Smooth muscle cell (in vitro differentiated cells): ENCODE measurements around the gene TBC1D21. TPM values are rescaled to one million over a fixed set of nuclear protein-coding genes. Genes with fewer than 3 reads are reported as not detected.

ENCODE experiments used
- DNase-seq: peaks from one replicate; lab custom pipeline; 2025; ENCODE audit not compliant: unreplicated experiment; lab: John Stamatoyannopoulos, UW
- H2AFZ ChIP-seq: fragments of 200-600 bp; sonication (generic); 2 replicates; pipeline ENCODE4 v1.6.0; 2016; ENCODE audit warnings: antibody characterized with exemption, low read depth, mild to moderate bottlenecking
- H3F3A ChIP-seq: fragments of 200-600 bp; sonication (generic); 2 replicates; pipeline ENCODE4 v1.6.0; 2017; ENCODE audit warnings: antibody characterized with exemption, low read depth
- H3K27ac ChIP-seq: fragments of 200-600 bp; sonication (generic); 2 replicates; pipeline ENCODE4 v1.5.1; 2016; ENCODE audit warnings: low read depth, mild to moderate bottlenecking
- H3K27me3 ChIP-seq: fragments of 200-600 bp; sonication (generic); 2 replicates; pipeline ENCODE4 v1.6.1; 2016; ENCODE audit warnings: low read depth, mild to moderate bottlenecking
- H3K36me3 ChIP-seq: fragments of 200-600 bp; sonication (generic); 2 replicates; pipeline ENCODE4 v1.5.1; 2016; ENCODE audit warnings: low read depth
- H3K4me1 ChIP-seq: fragments of 200-600 bp; sonication (generic); 2 replicates; pipeline ENCODE4 v1.5.1; 2016; ENCODE audit warnings: low read depth
- H3K4me2 ChIP-seq: fragments of 200-600 bp; sonication (generic); 2 replicates; pipeline ENCODE4 v1.6.0; 2016; ENCODE audit warnings: mild to moderate bottlenecking
- H3K4me3 ChIP-seq: fragments of 200-600 bp; sonication (generic); 2 replicates; pipeline ENCODE4 v1.5.1; 2016; ENCODE audit warnings: mild to moderate bottlenecking
- H3K79me2 ChIP-seq: fragments of 200-600 bp; sonication (generic); 2 replicates; pipeline ENCODE4 v1.6.0; 2016; ENCODE audit warnings: low read depth, mild to moderate bottlenecking
- H3K9ac ChIP-seq: fragments of 200-600 bp; sonication (generic); 2 replicates; pipeline ENCODE4 v1.6.0; 2016; ENCODE audit warnings: low read depth
- H3K9me3 ChIP-seq: fragments of 200-600 bp; sonication (generic); replicated peaks from 2 replicates; pipeline ENCODE4 v1.5.1; 2016; ENCODE audit warnings: low read depth
- H4K20me1 ChIP-seq: fragments of 200-600 bp; sonication (generic); 2 replicates; pipeline ENCODE4 v1.6.0; 2016; ENCODE audit warnings: low read depth
- CTCF ChIP-seq: fragments of 200-600 bp; sonication (generic); IDR thresholded peaks from 2 replicates; pipeline ENCODE4 v1.5.1; 2017; ENCODE audit warnings: borderline replicate concordance, mild to moderate bottlenecking, antibody characterized with exemption; ENCODE audit not compliant: insufficient read depth, poor library complexity, severe bottlenecking
- WGBS: methylation state at CpG from one replicate; pipeline ENCODE4 v1.1.7; 2016; ENCODE audit warnings: low lambda C conversion rate; 5-methylcytosine and 5-hydroxymethylcytosine counted together
- polyA plus RNA-seq: library from polyadenylated mRNA; unstranded; fragments of >200 nt; fragmentation: Nextera tagmentation; extraction: Ambion mirVana; gene quantifications from 2 replicates; pipeline ENCODE4 v1.2.1, GENCODE V29; 2016
- total RNA-seq: library from RNA; depleted of rRNA; stranded (reverse); fragments of >200 nt; gene quantifications from 2 replicates; pipeline ENCODE4 v1.2.3, GENCODE V29; 2014

TBC1D21 gene
- total and polyA plus RNA-seq, 2 experiments from 2014 or later: not detected

GRCh38 chr15:73912030-73912596 is 38.7 kb downstream of the TBC1D21 start:
- Histone ChIP-seq H3K27ac (no peak overlapping the region), H3K9me3 (no peaks in the 10 kb centered on the region), H3K9ac (no peak overlapping the region), H3K79me2 (no peaks in the 10 kb centered on the region), H3F3A (no peaks in the 10 kb centered on the region), H3K4me3 (no peak overlapping the region), H2AFZ (no peak overlapping the region), H3K4me2 (no peak overlapping the region), H3K36me3 (peaks cover 4% of the 10 kb centered on the region), H4K20me1 (no peaks in the 10 kb centered on the region), H3K4me1 (no peaks in the 10 kb centered on the region), H3K27me3 (no peaks in the 10 kb centered on the region)
- TF ChIP-seq CTCF: no peak
- 82% methylated on average over 7 of the region's 7 CpGs for WGBS
- DNase-seq: no peak

- WGBS: 100% methylated on average over 3 of the region's 3 CpGs
- Histone ChIP-seq H3K9ac (no peak overlapping the region), H3K36me3 (peaks cover 4% of the 10 kb centered on the region), H3K4me3 (no peak overlapping the region), H3F3A (no peaks in the 10 kb centered on the region), H3K27me3 (no peaks in the 10 kb centered on the region), H3K79me2 (no peaks in the 10 kb centered on the region), H4K20me1 (no peaks in the 10 kb centered on the region), H3K4me1 (no peaks in the 10 kb centered on the region), H3K9me3 (no peaks in the 10 kb centered on the region), H3K27ac (no peak overlapping the region), H3K4me2 (no peak overlapping the region), H2AFZ (no peak overlapping the region)
- DNase-seq: no peak
- TF ChIP-seq CTCF: no peak
Measured at GRCh38 chr15:73914145-73914544, 40.8 kb downstream of the TBC1D21 start.

DNA sequence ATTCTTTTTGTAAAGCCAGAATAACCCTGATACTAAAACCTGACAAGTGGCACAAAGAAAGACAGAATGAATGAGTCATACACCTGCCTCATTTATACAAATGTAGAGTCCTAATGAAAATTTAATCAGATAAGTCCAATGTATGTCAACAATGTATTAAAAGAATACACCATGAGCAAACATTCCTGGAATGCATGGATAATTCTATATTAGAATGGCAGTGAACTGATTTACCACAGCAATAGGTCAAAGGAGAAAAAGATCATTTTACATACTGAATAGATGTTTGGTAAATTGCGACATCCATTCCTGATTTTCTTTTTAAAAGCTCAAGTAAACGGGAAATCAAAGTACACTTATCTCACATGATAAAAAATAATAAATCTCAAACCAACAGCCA is 41.7 kb downstream of the TBC1D21 start:
- H3K9me3 ChIP-seq: no peaks in the 10 kb centered on the region
- H2AFZ ChIP-seq: no peak overlapping the region
- no peak for TF ChIP-seq CTCF
- H3K27ac ChIP-seq: no peak overlapping the region
- H4K20me1 ChIP-seq: no peaks in the 10 kb centered on the region
- no peaks in the 10 kb centered on the region for H3F3A ChIP-seq
- no peak overlapping the region for H3K9ac ChIP-seq
- WGBS: 91% methylated on average over 2 of the region's 2 CpGs
- H3K27me3 ChIP-seq: no peaks in the 10 kb centered on the region
- H3K4me3 ChIP-seq: no peak overlapping the region
- no peaks in the 10 kb centered on the region for H3K4me1 ChIP-seq
- no peak for DNase-seq
- H3K79me2 ChIP-seq: no peaks in the 10 kb centered on the region
- H3K4me2 ChIP-seq: no peak overlapping the region
- H3K36me3 ChIP-seq: peaks cover 4% of the 10 kb centered on the region

DNA sequence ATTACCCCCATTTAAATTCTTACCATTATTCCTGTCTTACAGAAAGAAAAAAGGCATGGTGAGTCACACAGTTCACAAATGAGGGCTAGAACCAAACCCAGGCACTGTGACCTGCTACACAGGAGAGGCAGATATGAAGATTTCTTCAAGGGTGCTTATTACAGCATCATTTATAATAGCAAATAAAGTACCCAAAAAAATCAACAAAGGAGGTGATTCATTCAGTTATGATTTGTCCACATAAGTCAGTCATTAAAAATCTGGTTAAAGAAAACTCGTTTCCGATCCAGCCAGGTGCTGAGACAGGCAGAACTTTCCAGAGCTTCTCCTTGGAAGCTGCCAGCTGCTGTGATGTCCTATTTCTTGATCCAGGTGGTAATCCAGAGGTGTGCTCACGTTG is 45.4 kb downstream of the TBC1D21 start:
- Histone ChIP-seq H2AFZ (no peak overlapping the region), H4K20me1 (no peaks in the 10 kb centered on the region), H3K27ac (no peak overlapping the region), H3F3A (no peaks in the 10 kb centered on the region), H3K4me1 (peaks cover 21% of the 10 kb centered on the region), H3K36me3 (peaks cover 4% of the 10 kb centered on the region), H3K27me3 (no peaks in the 10 kb centered on the region), H3K9ac (no peak overlapping the region), H3K4me2 (no peak overlapping the region), H3K4me3 (no peak overlapping the region), H3K9me3 (no peaks in the 10 kb centered on the region), H3K79me2 (peaks cover 11% of the 10 kb centered on the region)
- TF ChIP-seq CTCF: no peak
- WGBS: 95% methylated on average over 3 of the region's 3 CpGs
- DNase-seq: no peak
